ENCODE data around the gene EIF3I.
A peak's percentile ranks its signal among the peaks of the same experiment; 100 is the strongest.

The EIF3I gene

DNA sequence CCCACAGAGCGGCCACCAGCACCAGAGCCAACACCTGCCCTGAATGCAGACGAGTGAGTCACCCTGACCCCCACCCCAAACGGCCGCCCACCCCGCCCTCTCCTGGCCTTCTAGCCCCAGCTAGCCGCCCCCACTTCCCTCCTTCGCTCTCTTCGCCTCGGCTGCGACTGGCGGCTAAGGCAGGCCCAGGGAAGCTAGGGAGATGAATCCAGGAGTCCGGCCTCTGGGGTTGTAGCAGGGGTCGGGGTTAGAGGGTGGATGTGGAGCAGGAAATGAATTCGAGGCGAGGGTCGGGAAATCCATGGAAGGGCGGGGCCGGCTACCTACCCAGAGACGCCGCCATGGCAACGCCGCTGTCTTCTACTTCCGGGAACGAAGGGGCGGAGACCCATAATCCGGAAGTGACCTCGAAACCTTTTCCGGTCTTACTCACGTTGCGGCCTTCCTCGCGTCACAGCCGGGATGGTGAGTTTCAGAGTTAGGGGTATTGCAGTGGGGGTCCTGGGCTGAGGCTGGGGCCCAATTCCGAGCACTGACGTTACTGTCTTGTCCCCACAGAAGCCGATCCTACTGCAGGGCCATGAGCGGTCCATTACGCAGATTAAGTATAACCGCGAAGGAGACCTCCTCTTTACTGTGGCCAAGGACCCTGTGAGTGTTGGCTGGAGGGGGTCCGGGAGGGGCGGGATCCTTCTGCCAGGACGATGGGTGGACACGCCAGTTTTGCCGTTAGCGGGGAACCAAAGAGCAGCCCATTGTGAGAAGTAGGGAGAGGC lies at the start of gene EIF3I, which contains the start of gene TMEM234 (continued):
- TF ChIP-seq ZNF623 (tag by site-specific recombination; IDR thresholded peaks at IDR 0.05): no peak
- TF ChIP-seq HOXC10 (CRISPR knock-in tag; IDR thresholded peaks at IDR 0.05): no peak
- no peak for TF ChIP-seq ZNF837 (tag by site-specific recombination; IDR thresholded peaks at IDR 0.05)
- TF ChIP-seq ZNF585B (tag by site-specific recombination; IDR thresholded peaks at IDR 0.05): no peak
- TF ChIP-seq ZNF433 (tag by site-specific recombination; IDR thresholded peaks at IDR 0.05; ENCODE audit: low read depth): no peak
- no peak for TF ChIP-seq ZNF701 (tag by site-specific recombination; IDR thresholded peaks at IDR 0.05)
- no peak for TF ChIP-seq HIC1 (tag by site-specific recombination; IDR thresholded peaks at IDR 0.05)
- no peak for TF ChIP-seq ZNF792 (tag by site-specific recombination; IDR thresholded peaks at IDR 0.05)
- TF ChIP-seq KLF1 (tag by site-specific recombination; IDR thresholded peaks at IDR 0.05): peak; percentile 88
- peak; percentile 96 for TF ChIP-seq ZNF629 (tag by site-specific recombination; IDR thresholded peaks at IDR 0.05)
- TF ChIP-seq ZNF148 (tag by site-specific recombination; IDR thresholded peaks at IDR 0.05; ENCODE audit: borderline replicate concordance): no peak
- no peak for TF ChIP-seq SCRT1 (tag by site-specific recombination; IDR thresholded peaks at IDR 0.05; ENCODE audit: borderline replicate concordance)
- no peak for TF ChIP-seq SCRT2 (tag by site-specific recombination; IDR thresholded peaks at IDR 0.05)
- no peak for TF ChIP-seq ZNF302 (tag by site-specific recombination; IDR thresholded peaks at IDR 0.05; ENCODE audit: low read depth)
- TF ChIP-seq ZNF510 (tag by site-specific recombination; IDR thresholded peaks at IDR 0.05; ENCODE audit: insufficient replicate concordance): no peak
- no peak for TF ChIP-seq SALL2 (tag by site-specific recombination; IDR thresholded peaks at IDR 0.05; ENCODE audit: borderline replicate concordance)
- no peak for TF ChIP-seq ZFP3 (tag by site-specific recombination; IDR thresholded peaks at IDR 0.05; ENCODE audit: low read depth)
- TF ChIP-seq ZNF391 (tag by site-specific recombination; IDR thresholded peaks at IDR 0.05; ENCODE audit: borderline replicate concordance, low read depth): no peak
- TF ChIP-seq ZBTB21 (tag by site-specific recombination; IDR thresholded peaks at IDR 0.05): peak; percentile 90
- TF ChIP-seq ZNF354C (tag by site-specific recombination; IDR thresholded peaks at IDR 0.05; ENCODE audit: borderline replicate concordance, low read depth): no peak
- TF ChIP-seq, protein P1, sequence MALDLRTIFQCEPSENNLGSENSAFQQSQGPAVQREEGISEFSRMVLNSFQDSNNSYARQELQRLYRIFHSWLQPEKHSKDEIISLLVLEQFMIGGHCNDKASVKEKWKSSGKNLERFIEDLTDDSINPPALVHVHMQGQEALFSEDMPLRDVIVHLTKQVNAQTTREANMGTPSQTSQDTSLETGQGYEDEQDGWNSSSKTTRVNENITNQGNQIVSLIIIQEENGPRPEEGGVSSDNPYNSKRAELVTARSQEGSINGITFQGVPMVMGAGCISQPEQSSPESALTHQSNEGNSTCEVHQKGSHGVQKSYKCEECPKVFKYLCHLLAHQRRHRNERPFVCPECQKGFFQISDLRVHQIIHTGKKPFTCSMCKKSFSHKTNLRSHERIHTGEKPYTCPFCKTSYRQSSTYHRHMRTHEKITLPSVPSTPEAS (tag by site-specific recombination; IDR thresholded peaks at IDR 0.05): no peak
- no peak for TF ChIP-seq ELK4 (IDR thresholded peaks at IDR 0.05; ENCODE audit: borderline replicate concordance, low read depth, low read length)
- no peak for TF ChIP-seq ZNF37A (tag by site-specific recombination; IDR thresholded peaks at IDR 0.05)
- TF ChIP-seq PRDM2 (tag by site-specific recombination; IDR thresholded peaks at IDR 0.05; ENCODE audit: borderline replicate concordance): no peak
- peak; percentile 68 for TF ChIP-seq GLIS1 (tag by site-specific recombination; IDR thresholded peaks at IDR 0.05)
- TF ChIP-seq ZSCAN30 (tag by site-specific recombination; IDR thresholded peaks at IDR 0.05): no peak
- TF ChIP-seq ZNF747 (tag by site-specific recombination; IDR thresholded peaks at IDR 0.05): no peak
- TF ChIP-seq ZNF121 (tag by site-specific recombination; IDR thresholded peaks at IDR 0.05): no peak

Data from HEK293 (cell line).